ENCODE measurements around the gene HTT.

Gene HTT

GRCh38 chr4:3280466-3280865 lies 206.0 kb downstream of the HTT start:
- no peak for DNase-seq

- no peak for DNase-seq
These were observed 209.0 kb downstream of the HTT start for GRCh38 chr4:3283483-3283882.

- no peak for DNase-seq
These were observed 209.4 kb downstream of the HTT start for GRCh38 chr4:3283916-3284315.

- DNase-seq, result no peak
These were observed 210.5 kb downstream of the HTT start for GRCh38 chr4:3284734-3285557.

GRCh38 chr4:3285558-3286334 lies 211.3 kb downstream of the HTT start:
- no peak for DNase-seq

- DNase-seq, result no peak
These were observed 212.1 kb downstream of the HTT start for GRCh38 chr4:3286335-3287175.

GRCh38 chr4:3287271-3287971 lies 212.9 kb downstream of the HTT start:
- DNase-seq, result no peak

- no peak for DNase-seq
These were observed 213.6 kb downstream of the HTT start for GRCh38 chr4:3287972-3288570.

GRCh38 chr4:3288571-3289094 lies 214.2 kb downstream of the HTT start:
- no peak for DNase-seq

GRCh38 chr4:3290476-3290875 lies 216.0 kb downstream of the HTT start:
- DNase-seq, result no peak

- no peak for DNase-seq
These were observed 216.4 kb downstream of the HTT start for GRCh38 chr4:3290889-3291321.

- DNase-seq, result no peak
These were observed 217.0 kb downstream of the HTT start for GRCh38 chr4:3291411-3291968.

GRCh38 chr4:3291969-3292570 lies 217.6 kb downstream of the HTT start:
- DNase-seq, result peak; percentile 52

GRCh38 chr4:3292571-3293400 lies 218.3 kb downstream of the HTT start, which contains the start of gene RGS12:
TSS of gene RGS12 (plus strand) at chr4:3293021. CDS start at chr4:3316171, 23,150 bp downstream.
- DNase-seq, result peak; percentile 89

Data from hematopoietic multipotent progenitor cell treated with erythropoietin and hydrocortisone succinate and interleukin-3 and kit ligand, for 8 days (in vitro differentiated cells).